Medulla oblongata (tissue), 1 donor: ENCODE results near the gene RAB35.

Experiments used
- DNase-seq: peaks from one replicate; pipeline ENCODE4 v3.0.0-alpha.2; 2015; ENCODE audit errors: extremely low spot score

Gene RAB35

DNA sequence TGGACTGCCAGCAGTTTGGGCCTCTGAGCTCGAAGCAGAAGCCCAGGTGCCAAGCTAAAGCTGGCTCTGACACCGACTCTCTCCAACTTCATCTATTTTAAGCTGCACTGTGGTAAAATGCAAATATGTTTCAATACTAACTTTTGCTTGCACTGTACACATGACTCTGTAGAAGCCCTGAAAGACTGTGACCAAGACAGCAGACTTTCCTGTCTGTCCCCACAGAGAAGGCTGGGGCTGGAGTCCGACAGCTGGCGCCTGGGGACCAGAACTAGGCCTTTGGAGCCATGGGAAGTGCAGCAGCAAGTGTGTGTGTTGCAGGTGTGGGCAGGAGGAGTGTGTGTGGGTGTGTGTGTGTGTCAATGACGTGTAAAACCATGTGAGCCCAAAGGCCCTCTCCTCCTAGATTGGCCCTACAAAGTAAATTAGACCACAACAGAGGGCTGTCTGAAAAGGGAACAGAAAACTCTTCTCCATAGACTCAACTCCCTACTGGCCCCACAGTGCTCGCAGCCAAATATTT, 16.4 kb upstream of the RAB35 start:
- no peak for DNase-seq

DNA sequence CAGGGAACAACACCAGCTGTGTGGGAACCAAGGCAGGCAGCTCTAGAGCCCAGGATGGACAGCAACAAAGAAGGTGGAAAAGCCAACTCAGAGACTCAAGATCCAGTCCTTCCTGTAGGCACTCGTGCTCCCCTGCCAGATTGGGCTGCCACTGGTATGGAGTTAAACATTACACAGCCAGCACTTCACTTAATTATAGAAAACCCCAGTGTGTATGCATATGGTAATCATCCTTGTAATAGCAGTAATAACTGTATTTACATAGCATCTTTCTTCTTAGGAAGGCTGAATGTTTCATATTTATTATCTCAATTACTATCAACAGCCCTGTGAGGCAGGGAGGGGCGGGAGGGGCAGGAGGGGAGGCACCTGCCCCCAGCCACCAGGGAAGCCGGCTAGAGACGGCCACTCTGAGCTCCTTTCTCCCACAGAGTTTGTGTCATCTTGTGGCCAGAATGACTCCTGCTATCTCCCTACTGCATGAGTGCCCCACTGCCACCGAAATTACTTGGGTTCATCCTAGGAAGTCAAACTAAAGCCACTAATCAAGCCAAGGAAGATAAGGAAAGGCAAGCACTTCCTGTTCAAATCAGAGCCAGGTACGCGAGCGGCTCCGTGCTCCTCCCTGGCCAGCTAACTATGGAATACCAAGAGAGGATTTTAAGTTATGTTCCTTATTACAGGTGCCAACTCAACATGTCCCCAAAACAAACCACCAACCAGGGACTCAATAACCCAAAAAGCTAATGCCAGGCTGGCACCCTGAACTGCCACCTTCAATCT, 15.7 kb upstream of the RAB35 start:
- no peak for DNase-seq

DNA sequence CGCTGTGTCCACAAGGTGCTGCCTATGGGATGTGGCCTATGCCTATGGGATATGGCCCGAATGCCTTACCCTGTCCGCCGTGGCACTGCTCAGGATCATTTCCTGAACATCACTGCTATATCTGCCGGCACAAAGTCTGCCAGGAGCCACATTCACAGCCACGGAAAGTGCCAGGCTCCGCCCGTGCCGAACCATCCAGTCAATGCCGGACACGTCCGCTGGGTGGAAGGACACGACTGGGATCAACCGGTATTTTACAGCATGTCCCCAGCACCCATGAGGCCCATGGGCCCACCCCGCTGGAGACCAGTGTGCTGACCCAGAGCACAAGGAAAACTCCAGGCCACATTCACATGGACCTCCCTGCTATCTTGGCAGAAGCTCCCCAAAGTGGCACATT, 14.6 kb upstream of the RAB35 start:
- DNase-seq: no peak

DNA sequence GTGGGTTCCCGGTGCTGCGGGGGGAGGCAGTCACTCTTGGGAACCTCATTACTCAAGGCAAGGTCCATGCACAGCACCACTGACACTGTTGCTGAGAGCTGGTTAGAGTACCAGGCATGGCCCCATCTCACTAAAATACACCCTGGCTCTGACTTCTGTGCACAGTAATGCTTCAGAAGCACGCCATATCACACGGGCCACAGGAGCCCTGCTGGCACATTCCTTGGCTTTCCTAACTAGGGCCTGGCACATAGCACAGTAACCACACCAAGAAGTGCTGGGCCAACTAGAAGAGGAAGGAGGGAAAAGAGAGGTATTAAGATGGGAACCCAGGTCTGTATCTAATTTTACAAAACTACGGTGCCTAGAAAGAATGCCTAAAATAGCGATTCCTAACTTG, 13.5 kb upstream of the RAB35 start:
- DNase-seq: no peak

DNA sequence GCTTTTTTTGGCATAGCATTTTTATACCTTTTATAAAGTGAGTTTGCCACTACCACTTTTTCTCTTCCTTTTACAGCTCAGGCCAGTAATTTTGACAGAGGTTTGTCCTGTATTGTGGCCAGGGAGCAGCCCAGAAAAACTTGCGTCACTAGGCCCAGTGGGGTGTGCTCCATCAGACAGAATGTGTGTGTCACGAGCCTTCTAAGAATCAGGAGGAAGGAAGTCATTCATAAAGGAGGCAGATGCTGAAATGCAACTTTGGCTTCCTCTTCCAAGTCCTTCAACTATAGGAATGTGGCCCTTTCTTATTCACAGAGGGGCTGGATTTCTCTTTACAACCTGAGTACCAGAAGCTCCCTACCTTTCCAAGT, 10.1 kb upstream of the RAB35 start:
- DNase-seq: peak; percentile 76

DNA sequence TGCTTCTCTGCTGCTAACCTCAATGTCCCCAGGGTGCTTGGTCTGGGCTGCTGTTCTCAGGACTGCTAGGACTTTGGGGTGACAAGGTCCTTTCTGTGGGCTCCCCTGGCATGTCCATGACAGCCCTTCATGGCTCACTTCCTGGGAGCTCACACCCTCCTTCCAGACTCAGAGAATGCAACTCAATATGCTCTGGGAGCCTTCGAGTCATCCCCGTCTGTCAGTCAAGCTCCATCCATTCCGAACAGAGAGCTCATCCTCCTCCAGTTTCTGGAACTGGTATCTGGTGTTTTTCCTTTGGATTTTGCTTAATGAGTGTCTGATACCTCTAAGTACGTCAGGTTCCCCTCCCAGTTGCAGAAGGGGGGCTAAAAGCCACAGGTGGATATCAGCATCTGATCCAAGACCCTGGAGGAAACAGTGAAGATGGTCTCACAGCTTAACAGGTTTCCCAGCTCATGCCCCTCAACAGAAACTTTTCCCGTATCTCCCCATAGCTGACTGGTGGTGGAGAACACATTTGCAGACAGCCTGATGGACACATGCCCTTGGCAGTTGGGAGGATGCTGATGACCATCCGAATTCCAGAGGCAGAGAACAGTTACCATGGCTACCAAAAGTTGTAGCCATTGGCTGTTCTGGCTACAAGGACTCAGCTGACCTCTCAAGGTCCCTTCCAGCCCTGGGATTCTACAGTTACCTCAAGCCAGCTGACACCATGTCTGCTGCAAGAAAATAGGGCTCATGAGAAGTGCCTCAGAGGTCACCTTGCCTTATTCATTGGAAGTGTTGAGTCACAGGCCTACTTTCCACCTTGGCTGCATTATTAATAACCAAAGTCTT, 9.5 kb upstream of the RAB35 start:
- peak; percentile 55 for DNase-seq

DNA sequence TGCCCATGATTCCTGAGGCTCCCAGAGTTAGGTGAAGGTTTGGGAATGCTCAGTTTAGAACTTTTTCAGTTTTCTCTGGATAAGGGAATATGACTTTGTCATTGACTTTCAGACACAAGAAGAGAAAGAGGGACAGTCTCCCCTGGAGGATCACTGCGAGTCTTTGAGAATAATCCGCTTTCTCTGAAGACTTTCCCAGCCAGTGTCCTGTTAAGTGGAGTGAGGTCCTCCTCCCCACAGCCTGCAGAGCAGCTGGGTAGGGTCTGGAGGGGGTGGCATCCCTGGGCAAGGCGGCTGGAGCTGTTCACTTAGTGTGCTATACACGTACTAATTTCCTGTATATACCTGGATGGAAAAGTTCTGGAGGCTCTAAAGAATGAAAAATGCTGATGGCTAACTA, 8.5 kb upstream of the RAB35 start:
- DNase-seq: no peak

DNA sequence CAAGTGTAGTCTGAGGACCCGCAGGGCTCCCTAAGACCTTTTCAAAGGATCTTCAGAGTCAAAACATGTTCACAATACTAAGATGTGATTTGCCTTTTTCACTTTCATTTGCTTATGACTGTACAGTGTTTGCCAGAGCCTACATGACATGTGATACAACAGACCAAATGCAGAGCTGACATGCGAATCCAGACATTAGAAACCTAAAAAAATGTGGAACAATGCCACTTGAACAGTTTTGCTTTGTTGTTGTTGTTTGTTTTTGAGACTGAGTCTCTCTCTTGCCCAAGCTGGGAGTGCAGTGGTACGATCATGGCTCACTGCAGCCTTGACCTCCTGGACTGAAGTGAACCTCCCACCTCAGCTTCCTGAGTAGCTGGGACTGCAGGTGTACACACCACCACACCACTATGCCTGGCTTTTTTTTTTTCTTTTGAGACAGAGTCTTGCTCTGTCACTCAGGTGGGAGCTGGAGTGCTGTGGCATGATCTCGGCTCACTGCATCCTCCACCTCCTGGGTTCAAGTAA, 5.3 kb upstream of the RAB35 start:
- no peak for DNase-seq

DNA sequence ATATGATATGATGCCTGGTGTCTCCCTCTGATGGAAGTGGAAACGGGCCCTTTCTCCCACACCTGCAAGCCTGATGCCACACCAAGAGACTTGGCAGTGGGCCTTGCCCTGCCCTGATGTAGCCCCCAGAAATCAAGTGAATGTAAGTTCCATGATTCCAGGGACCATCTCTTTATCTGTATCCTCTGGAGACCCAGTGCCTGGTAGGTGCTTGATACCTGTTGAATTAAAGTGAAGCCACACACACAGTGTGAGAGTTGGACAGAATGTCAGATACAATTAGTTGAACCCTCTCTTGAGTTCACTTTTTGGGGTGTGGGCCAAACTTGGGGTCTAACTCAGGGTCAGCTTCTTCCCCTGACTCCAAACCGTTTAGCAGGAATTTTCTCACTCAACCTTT, 4.8 kb upstream of the RAB35 start:
- DNase-seq: no peak

DNA sequence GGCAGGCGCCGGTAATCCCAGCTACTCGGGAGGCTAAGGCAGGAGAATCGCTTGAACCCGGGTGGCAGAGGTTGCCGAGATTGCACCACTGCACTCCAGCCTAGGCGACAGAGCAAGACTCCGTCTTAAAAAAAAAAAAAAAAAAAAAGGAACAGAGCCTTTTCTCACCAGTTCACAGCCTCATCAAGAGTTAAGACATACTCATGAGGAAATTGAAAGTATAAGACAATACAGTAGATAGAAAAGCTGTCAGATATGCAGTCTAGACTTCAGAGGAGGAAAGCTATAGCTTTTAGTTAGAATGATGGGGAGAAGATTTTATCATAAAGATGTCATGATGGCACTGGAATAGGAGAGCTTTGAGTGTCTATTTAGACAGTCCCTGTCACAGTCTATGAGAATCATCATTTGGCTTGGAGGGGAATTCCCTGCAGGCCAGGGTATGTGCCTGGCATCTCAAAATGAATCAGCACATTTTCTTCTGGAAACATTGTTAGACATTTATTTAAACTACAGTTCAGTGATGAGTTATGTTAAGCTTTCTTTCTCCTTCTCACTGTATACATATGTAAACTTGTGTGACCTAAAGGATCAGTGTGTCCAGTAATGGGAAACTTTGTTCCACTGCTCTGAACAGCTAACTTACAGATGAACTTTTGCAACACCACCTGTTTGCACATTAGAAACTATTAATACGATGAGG, 2.9 kb upstream of the RAB35 start:
- peak; percentile 21 for DNase-seq

DNA sequence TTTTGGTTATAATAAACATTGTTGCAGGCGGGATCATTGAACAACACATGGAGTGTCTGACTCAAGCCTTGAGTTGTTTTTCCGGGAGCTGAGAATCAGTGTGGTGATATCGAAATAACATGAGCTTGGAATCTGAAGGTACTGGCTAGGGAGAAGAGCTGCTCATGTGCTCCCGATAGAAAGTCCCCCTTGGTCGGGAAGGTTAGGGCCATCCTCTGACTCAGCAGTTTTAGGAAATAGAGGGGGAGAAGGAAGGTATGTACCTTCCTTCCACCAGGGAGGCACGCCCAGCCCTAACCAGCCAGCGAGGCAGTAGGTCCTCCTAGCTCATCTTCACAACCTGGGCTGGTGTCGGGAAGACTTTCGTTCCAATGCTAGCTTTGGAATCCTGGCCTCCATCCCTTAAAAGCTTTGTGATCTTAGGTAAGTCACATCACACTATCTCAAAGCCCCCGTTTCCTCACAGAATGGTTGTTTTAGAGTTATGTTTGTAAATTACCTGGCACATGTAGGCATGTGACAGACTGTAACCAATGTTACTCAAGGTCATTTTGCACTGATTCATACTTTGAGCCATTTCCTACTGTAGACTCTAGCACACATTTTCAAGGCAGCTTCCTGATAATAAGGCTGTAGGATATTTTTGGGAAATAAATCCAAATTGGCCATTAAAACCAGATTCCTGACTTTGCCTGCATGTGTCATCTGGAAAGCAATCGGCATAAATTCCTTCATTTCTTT, 1.9 kb upstream of the RAB35 start:
- no peak for DNase-seq

DNA sequence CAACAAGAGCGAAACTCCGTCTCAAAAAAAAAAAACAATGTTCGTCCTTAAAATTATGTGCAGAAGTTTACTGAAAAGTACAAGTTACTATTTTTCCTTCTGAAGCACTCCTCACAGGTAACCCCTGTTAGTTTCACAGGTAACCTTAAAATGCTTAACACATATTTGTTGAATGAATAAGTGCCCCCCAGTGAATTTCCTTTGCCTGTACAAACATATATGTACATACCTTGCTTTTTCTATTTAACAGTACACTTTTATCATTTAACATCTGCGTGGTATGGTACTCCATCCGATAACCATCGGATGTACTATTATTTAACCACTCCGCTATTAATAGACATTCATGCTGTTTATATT, 1.4 kb upstream of the RAB35 start:
- DNase-seq: no peak

DNA sequence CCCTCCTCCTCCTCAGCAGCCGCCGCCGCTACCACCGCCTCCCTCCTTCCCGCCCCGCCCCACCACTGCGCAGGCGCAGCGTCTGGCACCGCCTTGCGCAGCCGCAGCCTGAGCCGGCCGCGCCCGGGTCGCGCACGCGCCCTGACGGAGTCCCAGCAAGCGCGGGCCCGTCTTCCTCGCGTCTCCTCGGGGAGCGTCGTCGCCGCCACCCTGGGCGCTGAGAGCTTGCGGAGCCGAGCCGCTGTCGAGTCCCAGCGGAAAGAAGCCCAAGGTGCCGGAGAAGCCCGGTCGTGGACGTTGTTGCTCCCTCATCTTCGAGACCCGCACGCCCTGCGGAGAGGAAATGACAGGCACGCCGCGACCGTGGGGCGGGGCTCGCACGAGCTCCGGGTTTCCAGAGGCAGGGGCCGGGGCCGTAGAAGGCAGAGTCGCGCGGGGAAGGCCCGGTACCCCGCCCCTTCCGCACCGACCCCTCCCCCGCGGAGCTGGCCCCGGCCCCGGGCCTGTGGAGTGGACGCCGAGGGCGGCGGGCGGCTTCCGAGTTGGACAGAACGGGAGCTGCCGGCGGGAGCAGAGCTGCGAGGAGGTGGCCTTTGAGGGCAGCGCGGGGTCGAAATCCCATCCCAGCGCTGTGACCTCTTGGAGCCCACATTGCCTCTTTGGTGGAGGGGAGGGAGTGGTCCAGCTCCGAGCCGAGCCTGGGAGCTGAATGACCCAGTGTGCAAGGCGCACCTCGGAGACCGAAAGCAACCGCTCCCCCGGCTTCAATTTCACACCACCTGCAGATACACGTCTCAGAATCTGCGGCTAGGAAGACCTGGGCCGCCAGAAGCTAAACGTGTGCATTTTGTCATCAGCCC, 469 bp upstream of the RAB35 start:
- DNase-seq: peak; percentile 91

DNA sequence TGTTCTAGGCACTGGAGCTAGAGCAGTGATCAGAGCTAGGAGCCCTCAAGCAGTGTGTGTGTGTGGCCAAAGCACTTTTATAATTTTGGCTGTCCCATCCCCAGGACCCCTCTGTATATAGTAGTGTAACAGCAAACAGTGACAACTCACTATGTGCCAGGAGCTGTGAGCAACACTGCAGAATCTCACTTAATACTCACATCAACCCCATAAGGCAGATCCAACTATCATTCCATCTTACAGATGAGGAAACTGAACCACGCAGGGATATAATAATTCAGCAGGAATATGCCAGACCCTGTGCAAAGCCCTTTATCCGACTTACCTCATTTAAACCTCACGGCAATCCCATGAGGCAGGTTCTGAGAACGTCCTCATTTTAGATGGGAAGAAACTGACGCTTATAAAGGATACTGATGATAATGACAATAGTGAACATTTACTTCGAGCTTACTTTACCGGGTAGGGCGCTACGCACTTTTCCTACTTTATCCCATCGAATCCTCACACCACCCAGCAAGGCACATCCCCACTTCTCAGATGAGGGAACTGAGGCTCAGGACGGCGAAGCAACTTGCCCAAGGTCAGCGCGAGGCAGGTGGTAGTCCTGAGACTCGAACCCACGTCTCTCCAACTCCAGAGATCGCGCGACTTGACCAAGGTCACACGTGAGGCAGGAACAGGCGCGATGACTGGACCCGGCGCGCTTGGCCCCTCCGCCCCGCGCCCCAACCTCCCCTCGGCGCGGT, 687 bp downstream of the RAB35 start:
- no peak for DNase-seq

DNA sequence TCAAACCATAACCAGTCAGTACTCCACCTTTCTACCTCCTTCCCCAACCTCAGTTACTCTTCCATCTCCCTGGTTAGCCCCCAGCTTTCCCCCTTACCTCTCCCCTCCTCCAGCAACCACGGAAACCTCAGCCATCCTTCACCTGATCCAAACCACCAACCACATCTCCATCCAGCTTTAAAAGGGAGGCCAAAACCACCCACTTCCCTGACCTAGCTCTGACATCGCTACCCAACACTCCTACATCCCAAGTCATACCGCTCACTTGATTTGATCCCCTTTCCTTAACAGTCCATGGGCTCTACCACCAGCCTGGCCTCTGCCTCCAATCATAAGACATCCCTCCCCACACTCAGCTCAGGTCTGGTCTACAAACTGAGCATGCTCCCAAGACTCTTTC, 1.5 kb downstream of the RAB35 start:
- DNase-seq: no peak

DNA sequence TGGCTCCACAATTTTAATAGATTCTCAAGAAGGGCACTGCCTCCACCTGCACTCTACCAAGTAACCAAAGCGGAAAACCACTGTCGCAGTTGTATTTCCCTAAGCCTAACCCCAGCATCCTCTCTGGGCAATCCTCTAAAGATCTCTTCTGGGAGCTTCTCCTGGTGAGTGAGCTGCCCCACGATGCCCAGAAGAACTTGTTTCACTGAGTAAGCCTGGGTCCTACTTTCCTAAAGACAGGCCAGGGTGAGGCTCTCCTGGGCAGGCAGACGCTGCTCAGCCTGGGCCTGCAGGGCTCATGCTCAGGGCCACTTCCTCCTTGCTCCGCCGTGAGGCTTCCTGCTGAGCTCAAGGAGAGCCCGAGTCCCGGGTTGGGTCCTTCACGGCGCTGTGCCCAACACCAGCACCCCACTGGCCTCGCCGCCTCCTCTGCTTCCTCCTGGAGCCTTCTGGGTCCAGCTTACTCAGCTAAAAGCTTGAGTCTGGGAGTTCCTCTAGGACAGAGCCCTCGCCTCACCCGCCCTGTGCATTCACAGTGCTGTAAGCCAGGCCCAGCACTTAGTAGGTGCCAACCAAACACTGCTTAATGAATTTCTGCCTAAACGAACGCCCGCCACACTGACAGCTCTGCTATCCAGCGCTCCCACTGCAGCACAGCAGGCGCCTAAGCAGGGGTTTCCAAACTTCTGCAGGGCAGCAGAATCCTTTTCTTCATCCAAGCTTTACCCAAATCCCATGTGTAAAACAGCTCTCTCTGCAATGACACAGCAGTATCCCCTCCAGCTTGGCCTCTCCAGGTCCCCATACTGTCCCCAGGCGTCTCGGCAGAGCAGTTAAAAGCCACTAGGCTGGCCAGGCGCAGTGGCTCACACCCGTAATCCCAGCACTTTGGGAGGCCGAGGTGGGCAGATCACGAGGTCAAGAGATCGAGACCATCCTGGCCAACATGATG, 5.7 kb downstream of the RAB35 start:
- peak; percentile 78 for DNase-seq

DNA sequence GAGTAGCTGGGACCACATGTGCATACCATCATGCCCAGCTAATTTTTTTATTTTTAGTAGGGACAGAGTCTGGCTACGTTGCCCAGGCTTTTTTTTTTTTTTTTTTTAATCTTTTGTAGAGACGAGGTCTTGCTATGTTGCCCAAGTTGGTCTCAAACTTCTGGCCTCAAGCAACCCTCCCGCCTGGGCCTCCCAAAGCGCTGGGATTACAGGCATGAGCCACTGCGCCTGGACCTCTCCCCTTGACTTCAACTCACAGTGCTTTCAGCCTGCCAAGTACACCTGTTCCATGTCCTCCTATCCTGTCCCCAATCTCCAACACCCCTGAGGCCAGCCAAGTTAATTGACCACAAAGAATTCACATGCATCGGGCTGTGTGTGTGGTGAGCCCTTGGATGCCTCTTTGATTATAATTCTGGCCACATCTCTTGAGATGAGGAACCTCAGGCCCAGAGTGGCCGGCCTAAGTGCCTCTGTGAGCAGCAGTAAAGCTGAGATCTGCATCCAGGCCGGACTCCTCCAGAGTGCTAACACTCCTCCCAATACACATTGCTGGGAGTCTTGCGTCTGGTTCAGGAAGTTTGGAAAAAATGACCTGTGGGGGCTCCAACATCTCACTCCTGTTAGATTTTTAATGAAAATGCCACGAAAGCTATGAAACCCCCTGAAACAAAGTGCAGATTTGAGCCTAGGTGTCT, 6.8 kb downstream of the RAB35 start:
- DNase-seq: no peak

DNA sequence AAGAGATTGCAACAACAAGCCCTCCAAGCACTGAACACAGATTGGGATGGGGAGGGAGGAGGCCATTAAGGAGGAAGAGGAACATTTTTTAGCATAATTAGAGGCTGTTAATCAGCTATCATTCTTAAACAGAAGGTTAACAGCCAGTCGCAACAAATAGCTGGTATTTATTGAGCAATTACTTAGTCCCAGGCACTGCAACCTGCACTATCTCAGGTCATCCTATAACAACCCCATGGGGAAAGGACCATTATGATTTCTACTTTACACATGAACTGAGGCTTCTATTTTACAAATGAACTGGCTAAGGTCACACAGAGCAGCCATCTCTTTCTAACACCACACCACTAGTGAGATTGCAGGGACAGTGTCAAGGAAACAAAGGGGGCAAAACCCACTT, 10.4 kb downstream of the RAB35 start:
- no peak for DNase-seq
